HG02642 (cell line): ENCODE measurements around the gene SLC25A21.
"Not testable (repeated sequence)": the region's sequence is repeated elsewhere in the genome, so short reads cannot be mapped to it uniquely, and the experiment has no call there.

Source experiments
- ATAC-seq: cut with Tn5 transposase; IDR thresholded peaks from one replicate; pipeline ENCODE4 v1.9.1; 2021; ENCODE audit warnings: mild to moderate bottlenecking; ENCODE audit not compliant: unreplicated experiment, poor library complexity

Gene SLC25A21

GRCh38 chr14:37172024-37172869 lies at the start of gene SLC25A21:
Gene SLC25A21 (minus strand): TSS chr14:37172606.
- no peak for ATAC-seq

DNA sequence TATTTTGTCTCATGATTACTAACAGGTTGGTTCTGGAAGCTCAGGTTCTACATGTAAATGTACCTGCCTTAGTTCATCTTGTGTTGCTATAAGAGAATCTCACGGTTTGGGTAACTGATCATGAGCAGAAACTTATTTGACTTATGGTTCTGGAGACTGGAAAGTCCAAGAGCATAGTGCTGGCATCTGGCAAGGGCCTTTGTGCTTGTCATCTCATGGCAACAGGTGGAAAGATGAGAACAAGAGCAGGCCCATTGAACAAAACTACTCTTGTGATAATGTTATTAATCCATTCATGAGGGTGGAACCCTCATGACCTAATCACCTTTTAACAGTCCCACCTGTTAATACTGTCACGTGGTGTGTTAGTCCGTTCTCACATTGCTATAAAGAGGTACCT lies 48.7 kb upstream of the SLC25A21 start:
- no peak for ATAC-seq

- no peak for ATAC-seq
Measured at GRCh38 chr14:37215345-37215744, 42.9 kb upstream of the SLC25A21 start.

DNA sequence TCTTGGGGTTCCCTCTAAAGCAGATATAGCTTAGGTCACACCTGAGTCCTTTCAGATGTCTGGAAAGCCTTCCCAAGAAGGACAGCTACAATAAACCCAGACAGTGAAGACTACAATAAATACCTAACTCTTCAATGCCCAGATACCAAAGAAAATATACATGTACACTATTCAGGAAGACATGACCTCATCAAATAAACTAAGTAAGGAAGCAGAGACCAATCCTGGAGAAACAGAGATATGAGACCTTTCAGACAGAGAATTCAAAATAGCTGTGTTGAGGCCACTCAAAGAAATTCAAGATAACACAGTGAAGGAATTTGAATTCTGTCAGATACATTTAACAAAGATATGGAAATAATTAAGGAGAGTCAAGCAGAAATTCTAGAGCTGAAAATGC lies 40.6 kb upstream of the SLC25A21 start:
- no peak for ATAC-seq

GRCh38 chr14:37210448-37210847 lies 38.0 kb upstream of the SLC25A21 start:
- no peak for ATAC-seq

DNA sequence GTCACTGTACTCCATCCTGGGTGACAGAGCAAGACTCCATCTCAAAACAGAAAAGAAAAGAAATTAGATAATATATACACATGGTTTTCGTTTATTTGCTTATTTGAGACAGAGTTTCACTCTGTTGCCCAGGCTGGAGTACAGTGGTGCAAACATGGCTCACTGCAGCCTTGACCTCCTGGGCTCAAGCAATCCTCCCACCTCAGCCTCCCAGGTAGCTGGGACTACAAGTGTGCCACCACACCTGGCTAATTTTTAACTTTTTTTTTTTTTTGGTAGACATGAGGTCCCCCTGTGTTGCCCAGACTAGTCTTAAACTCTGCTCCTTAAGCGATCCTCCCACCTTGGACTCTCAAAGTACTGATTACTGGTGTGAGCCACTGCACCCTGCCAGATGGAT lies 37.2 kb upstream of the SLC25A21 start:
- ATAC-seq, result not testable (repeated sequence)

DNA sequence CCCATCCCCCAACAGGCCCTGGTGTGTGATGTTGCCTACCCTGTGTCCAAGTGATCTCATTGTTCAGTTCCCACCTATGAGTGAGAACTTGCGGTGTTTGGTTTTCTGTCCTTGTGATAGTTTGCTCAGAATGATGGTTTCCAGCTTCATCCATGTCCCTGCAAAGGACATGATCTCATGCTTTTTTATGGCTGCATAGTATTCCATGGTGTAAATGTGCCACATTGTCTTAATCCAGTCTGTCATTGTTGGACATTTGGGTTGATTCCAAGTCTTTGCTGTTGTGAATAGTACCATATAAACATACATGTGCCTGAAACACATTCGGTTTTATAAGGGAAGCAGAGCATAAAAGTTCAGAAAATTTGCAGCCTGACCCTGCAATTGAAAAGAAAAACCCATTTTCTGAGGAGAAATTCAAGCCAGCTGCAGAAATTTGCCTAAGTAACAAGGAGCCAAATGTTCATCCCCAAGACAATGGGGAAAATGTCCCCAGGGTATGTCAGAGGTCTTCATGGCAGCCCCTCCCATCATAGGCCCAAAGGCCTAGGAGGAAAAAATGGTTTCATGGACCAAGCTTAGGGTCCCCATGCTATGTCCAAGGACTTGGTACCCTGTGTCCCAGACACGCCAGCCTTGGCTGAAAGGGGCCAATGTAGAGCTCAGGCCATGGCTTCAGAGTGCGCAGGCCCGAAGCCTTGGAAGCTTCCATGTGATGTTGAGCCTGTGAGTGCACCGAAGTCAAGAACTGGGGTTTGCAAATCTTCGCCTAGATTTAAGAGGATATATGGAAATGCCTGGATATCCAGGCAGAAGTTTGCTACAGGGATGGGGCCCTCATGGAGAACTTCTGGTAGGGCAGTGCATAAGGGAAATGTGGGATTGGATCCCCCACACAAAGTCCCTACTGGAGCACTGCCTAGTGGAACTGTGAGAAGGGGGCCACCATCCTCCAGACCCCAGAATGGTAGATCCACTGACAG lies 33.5 kb upstream of the SLC25A21 start:
- not testable (repeated sequence) for ATAC-seq

DNA sequence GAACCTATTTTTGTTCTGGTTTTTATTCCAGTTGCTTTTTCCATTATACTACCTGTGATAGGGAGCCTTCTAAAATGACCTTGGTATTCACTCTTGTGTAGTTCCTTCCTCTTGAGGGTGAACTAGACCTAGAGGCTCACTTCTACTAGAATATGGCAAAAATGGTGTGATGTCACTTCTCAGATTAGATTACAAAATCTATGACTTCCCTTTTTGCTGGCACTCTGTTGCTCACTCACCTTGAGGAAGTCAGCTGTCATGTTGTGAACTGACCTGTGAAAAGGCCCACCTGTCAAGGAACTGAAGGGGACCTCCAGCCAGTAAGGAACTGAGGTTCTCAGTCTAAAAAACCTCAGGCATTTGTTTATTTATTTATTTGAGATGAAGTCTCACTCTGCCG lies 31.0 kb upstream of the SLC25A21 start:
- no peak for ATAC-seq

DNA sequence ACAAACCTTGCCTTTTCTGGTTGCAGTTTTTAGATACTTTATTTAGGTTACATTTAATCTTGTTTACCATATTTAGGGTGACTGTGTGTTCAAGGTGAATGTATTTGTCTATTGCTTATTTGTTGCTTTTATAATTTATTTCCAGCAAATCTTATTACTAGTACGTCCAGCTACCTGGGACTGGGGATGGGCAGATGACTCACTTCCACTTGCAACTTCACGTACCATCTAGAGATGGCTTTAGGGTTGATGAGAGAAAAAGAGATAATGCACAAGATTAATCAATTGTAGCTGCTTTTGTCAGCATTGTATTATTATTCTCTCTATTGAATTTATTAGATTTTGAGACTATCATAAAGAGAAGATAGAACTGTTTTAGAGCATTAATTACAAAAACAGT lies 30.4 kb upstream of the SLC25A21 start:
- ATAC-seq, result no peak

DNA sequence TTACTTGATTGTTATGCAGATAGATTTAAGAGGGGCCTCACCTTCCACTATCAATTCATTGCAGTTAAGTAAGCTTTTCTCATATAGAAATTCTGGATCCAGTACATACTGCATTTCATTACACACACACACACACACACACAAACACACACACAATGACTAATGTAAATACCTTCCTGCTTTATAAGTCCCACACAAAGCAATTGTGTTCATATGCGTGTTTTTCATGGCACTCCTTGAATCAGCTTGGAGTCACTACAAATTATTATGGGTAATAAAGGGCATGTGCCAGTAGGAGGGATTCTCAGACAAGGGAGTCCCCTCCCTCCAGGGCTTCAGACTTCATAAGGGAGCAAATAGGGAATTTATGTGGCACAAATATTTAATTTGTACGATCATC lies 29.9 kb upstream of the SLC25A21 start:
- no peak for ATAC-seq

DNA sequence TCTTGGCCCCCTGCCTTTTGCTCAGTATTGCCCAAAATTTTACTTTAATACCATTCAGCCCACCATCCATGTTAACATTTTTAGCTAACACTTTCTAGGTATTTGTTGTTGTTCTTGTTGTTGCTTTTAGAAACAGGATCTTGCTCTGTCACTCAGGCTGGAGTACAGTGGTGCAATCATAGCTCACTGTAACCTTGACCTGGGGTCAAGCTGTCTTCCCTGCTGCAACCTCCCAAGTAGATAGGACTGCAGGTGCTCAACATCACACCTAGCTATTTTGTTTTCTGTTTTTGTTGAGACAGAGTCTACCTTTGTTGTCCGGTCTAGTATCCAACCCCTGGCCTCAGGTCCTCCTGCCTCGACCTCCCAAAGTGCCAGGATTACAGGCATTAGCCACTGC lies 29.3 kb upstream of the SLC25A21 start:
- ATAC-seq, result no peak

- no peak for ATAC-seq
Measured at GRCh38 chr14:37198907-37199306, 26.5 kb upstream of the SLC25A21 start.

DNA sequence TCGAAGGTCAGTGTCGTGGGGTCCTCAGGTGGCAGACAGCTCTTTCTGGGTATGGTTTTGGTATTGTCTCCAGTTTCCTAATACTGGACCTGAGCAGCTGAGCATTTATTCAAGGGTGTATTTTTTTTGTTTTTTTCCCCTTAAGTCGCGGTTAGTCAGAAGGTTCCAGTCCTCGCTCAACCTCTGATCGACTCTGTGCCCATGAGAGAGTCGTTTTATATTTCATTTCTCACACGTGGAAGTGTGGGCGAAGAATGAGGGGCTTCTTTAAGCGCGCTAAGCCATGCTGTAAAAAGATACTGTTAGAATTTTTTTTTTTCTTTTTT lies 25.8 kb upstream of the SLC25A21 start:
- no peak for ATAC-seq

- ATAC-seq, result no peak
Measured at GRCh38 chr14:37197421-37198272, 25.2 kb upstream of the SLC25A21 start, which contains the start of gene MIPOL1. Gene MIPOL1 (plus strand): TSS chr14:37197937. CDS start chr14:37247889, 49,952 bp downstream.

- ATAC-seq, result no peak
Measured at GRCh38 chr14:37196604-37197420, 24.4 kb upstream of the SLC25A21 start.

DNA sequence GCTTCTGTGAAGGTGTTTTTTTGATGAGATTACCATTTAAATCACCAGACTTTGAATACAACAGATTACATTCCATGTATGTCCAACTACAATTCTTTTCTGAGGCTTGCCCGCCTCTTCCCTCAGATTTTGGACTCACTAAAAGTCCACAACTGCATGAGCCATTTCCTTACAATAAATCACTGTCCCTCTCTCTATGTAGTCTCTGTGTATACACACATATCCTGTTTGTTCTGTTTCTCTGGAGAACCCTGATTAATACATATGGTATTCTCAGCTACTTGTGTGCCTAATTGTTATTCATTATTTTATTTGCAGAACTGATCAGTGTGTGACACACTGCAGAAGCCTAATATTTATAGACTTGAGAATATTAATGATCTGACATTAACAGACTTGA lies 22.9 kb upstream of the SLC25A21 start:
- no peak for ATAC-seq

DNA sequence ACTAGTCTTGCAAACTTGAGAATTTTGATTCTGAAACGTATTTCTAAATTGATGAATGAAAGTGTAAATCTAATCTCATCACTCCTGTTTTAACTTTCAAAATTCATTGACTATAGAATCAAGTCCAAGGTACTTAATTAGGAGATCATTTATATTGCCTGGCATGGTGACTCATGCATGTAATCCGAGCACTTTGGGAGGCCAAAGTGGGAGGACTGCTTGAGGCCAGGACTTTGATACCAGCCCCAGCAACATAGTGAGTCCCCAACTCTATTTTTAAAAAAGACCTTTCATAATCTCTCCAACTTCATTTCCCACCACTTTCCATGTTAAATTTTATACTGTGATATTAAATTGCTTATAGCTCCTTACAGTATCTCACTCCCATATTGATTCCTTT lies 22.3 kb upstream of the SLC25A21 start:
- ATAC-seq, result no peak

GRCh38 chr14:37189733-37190132 lies 17.3 kb upstream of the SLC25A21 start:
- ATAC-seq, result not testable (repeated sequence)

GRCh38 chr14:37187840-37188577 lies 15.6 kb upstream of the SLC25A21 start:
- ATAC-seq, result not testable (repeated sequence)
